Skin of body (tissue), 2 donors: ENCODE results near the gene BMP7. TPM values are rescaled to one million over a fixed set of nuclear protein-coding genes. Genes with fewer than 3 reads are reported as not detected.
A peak's percentile ranks its signal among the peaks of the same experiment; 100 is the strongest.

Source experiments
- DNase-seq: peaks from one replicate; lab custom pipeline; 2025; lab: John Stamatoyannopoulos, UW
- total RNA-seq: library from RNA; depleted of rRNA; stranded (reverse); fragments of >200 nt; gene quantifications from one replicate; pipeline ENCODE4 v1.2.3, GENCODE V29; 2014

Gene BMP7
- total RNA-seq, 1 donor from 2014 or later, result 15.0 TPM

DNA sequence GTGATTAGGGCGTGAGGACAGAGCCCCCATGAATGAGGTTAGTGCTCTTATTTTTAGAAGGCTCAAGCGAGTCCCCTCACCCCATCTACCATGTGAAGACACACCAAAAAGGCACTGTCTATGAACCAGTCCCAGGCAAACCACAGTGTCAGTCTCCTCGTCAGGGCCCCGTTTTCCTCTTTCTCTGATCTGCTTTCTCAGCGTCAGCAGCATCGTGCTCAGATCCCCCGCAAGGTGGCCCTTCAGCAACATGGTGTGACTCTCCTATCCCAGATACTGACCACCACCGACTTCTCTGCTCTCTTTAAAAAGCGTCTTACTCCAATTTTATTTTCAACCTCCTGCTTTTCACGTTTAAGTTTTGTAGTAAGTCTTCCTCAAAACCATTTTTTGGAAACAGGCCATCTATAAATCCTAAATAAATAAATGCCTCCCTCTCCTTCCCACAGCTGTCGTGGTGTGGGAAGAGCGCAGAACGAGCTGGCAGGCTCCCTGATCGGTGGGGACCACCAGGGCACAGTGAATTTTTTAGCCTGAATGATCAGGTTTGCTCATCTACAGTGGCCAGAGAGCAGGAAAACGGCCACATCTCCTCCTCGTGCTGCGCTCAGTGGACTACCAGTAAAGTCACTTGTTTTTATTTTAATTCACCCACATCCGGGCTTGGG, 113.1 kb downstream of the BMP7 start:
- no peak for DNase-seq

DNA sequence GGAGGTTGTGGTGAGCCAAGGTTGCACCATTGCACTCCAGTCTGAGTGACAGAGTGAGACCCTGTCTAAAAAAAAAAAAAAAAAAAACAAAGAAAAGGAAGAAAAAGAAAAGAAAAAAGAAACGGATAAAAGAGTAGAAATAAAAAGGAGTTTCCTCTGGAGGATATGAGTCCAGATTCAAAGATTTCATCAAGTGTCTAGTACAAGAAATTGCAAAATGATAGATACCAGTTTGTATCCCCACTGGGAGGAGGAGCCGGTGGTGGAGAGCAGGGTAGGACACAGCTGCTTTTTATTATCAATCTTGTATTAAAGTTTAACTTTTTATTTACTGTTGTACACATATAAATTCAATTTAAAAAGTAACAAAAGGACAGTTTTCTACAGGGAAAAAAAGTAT, 113.9 kb downstream of the BMP7 start:
- peak; percentile 14 for DNase-seq

DNA sequence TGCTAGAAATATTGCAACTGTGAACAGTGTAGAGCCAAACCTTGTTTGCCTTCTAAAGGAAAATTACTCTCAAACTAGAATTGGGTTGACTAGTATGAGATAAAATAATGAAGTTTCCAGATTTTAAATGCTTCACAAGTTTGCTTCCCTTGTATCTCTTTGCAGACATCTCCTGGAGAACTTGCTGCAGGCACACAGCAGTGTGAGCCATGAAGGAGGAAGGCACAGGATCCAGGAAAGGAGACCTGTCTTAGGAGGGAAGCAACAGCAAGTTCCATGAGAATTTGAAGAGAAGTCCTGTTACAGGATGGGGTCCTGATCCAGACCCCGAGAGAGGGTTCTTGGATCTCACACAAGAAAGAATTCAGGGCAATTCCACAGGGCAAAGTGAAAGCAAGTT, 115.9 kb downstream of the BMP7 start:
- DNase-seq, result no peak

DNA sequence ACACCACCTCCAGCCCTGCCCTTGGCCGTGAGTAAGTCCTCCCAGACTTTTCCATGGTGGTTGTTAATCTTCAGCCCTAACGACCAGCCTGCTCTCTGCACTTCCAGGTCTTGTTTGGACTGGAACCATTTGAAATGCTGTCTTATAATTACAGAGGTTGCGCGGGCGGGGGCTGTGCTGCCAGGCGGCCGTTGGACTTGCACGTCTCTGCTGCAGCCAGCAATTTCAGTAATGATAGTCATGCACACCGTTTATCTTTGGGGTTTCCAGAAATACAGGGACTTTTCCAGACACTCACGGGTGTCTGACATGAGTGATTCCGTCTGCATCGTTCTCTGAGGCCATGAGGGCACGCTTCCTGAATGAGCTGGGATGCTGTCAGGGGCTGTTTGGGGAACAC, 118.2 kb downstream of the BMP7 start:
- no peak for DNase-seq

DNA sequence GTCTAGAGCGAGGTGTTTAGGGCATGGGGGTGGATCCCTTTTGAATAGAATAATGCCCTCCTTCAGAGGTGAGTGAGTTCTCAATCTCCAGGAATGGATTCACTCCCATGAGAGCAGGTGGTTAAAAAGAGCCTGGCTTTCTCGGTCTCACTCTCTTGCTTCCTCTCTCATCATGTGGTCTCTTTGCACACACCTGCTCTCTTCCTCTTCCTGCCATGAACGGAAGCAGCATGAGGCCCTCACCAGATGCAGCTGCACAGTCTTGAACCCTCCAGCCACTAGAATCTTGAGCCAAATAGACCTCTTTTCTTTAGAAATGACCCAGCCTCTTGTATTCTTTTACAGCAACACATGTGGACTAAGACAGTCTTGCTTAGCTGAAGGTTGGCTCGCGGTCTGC, 119.3 kb downstream of the BMP7 start:
- no peak for DNase-seq

DNA sequence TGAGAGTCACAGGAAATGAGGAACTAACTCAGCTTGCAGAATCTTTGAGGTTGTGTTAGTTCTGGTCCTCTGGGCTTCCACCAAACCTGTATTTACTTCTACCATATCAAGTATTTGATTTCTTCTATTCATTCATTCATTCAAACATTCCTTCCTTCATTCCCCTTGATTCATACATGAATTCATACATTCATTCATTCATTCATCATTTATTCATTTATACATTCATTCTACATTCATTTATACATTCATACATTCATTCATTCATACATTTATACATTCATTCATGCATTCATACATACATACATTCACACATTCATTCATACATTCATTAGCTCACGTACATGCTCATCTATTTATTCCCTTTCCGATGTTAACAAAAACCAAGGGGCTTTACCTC, 120.3 kb downstream of the BMP7 start:
- DNase-seq, result no peak

DNA sequence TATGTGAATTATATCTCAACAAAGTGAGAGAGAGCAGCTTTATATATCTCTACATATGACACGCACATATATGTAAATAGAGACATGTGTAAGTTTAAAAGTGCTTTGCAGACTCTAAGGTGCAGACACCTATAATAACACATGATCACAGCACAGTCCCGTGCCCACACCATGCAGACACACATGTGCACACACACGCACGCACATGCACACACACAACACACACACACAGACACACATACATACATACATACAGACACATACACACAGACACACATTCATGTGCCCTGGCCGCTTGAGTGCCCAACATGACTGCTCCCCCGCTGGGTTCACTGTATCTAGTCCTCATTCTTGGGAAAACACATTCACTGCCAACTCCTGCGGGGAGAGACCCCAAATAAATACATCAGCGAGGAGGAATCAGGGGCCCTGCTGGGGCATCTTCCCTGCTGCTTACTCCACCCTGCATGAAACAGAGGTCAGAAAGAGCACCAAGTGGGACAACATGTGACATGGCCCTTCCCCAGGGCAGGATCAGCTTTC, 121.3 kb downstream of the BMP7 start:
- no peak for DNase-seq

DNA sequence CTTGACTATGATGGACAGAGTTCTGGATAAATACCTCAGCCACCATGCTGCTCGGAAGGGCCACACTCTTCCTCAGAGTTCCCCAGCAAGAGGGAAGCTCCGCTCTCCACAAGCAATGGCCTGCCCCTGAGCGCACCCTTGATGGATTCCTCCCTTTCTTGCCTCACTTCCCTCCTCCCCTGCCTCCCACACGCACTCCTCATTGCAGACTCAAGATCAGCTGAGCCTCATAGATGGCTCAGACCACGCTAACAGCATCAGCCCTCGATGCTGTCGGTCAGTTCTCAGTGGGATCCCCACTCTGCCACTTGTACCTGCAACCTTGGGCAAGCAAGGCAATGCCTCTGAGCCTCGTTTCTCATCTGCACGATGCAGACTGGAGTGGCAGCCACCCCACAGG, 123.3 kb downstream of the BMP7 start:
- DNase-seq, result no peak

DNA sequence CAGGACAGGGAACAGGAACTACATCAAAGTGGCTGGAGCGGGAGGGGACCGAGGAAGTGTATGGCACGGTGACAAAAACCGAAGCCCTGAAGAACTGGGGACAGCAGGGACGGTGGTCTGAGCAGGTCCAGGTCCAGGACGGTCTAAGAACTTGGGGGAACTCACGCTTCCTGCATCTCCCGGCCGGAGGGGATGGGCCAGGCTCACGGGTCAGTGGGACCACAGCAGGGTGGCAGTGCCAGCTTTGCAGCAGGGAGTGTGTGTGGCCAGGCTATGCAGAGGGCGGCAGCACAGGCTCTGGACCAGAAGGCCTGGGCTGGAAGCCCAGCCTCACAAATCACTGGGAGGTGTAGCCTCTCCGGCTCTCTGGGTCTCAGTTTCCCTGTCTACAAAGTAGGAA, 123.8 kb downstream of the BMP7 start:
- no peak for DNase-seq

DNA sequence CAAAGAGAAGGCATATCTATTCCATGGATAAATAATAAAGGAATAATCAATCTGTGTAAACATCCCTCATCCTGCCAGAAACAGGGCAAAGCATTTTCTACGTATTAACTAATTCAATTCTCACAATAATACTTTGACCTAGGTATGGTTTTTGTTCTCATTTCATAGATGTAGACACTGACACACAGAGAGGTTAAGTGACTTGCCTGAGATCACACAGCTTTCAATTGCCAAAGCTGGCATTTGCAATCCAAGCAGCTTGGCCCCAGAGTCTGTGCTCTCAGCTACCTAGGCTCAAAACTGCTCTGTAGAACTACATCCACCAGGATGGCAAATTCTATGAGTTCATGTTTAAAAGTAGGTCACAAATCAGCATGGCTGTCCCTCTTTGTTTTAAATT, 124.9 kb downstream of the BMP7 start:
- DNase-seq, result no peak

DNA sequence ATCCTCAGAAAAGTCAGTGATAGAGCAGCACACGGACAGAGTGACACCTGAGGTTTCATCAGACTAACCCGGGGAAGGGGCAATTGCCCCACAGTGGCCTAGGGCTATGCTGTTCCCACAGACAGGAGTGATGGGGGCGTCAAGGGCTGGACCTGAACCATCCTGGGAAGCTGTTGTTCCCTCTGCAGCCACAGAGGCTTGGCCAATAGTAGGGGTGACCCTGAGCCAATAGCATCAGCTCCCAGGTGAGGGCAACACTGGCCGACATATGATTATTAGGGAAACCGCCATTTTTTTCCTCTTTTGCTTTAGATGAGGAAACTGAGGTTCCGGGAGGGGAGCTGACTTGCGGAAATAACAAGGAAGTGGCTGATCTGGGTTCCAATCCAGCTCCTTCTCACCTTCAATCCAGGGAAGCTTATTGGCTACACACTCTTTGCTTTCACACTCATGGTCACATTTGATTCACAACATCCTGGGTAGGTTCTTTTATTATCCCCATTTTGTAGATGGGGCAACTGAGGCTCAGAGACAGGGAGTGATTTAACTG, 126.0 kb downstream of the BMP7 start:
- no peak for DNase-seq

DNA sequence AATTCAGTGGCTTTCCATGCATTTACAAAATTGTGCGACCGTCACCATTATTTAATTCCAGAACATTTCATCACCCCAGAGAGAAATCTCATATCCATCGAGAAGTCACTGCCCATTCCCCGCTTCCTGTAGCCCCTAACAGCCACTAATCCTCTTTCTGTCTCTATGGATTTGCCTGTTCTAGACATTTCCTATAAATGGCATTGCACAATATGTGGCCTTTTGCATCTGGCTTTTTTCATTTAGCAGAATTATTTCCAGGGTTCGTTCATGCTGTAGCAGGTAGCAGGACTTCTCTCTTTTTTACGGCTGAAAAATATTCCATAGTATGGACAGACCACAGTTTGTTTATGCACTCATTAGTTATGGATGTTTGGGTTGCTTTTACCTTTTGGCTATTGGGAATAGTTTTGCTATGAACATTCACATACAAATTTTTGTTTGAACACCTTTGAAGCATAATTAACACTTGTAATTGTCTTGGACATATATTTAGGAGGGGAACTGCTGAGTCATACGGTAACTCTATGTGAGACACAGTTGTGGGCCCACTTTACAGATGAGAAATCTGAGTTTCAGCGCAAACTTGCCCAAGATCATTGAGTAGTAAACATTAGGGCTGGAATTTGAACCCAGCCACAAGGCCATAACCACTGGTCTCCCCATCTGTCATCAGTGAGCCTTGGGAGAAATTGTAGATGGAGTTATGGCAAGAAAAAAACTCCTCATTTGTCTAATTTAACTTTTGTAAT, 126.9 kb downstream of the BMP7 start:
- no peak for DNase-seq

DNA sequence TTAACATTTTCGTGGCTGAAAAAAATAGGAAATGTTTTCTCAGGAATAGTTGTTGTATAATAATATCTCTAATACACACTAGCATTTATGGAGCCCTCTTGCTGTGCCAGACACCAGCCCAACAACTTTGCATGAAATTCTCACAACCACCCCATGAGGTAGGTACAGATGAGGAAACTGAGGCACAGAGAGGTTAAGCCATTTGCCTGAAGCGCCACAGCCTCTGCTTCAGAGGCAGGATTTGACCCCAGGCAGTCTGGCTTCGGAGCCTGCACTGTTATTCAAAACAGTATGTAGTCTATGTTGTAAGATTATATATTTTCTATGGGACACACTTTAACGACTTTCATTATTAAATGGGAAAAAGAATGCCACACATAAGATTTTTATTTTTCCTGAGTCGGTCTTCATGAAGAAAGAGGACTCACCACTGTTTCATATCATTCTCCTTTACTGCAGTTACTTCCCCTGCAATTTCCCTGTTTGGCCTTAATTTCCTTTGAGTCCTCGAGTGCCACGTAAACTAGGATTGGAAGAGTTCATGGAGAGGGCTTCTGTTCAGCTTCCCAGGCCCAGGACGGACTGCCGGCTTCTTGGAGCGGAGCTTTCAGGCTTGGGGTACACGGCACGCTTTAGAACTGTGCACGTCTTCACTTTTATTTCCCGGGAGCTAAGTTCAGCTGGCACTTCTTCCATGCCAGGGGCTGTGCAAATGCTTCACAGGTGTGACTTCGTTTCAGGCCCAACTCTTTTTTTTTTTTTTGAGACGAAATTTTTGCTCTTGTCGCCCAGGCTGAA, 128.0 kb downstream of the BMP7 start:
- DNase-seq, result no peak

DNA sequence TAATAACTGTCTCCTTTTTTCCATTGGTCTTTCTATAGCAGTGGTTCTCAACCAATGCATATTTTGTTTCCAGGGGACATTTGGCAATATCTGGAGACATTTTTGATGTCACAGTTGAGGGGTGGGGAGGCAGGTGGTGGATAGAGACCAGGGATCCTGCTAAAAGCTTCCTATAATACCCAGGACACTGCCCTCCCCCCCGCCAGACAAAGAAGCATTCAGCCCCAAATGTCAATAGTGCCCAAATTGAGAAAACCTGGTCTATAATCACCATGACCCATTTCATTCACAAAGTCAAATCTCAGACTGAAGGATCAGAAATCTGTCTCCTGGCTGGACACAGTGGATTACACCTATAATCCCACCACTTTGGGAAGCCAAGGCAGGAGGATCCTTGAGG, 128.8 kb downstream of the BMP7 start:
- DNase-seq, result no peak

DNA sequence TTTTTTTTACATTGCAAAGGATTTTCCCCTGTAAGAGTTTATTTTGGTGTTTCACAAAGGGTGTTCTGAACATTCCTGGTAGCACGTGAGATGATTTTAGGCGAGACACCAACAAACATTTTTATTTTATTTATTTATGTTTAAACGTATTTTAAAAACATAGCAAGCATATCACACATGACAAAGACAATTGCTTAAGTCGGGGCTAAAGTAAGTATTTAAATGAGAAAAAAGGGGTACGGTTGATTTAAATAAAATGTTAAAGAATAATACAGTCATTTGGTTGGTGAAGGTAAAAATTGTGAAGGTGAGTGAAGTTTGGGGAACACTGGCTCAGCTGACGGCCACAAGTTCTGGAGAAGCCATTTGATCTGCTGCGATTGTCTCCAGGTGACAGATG, 129.7 kb downstream of the BMP7 start:
- DNase-seq, result no peak

DNA sequence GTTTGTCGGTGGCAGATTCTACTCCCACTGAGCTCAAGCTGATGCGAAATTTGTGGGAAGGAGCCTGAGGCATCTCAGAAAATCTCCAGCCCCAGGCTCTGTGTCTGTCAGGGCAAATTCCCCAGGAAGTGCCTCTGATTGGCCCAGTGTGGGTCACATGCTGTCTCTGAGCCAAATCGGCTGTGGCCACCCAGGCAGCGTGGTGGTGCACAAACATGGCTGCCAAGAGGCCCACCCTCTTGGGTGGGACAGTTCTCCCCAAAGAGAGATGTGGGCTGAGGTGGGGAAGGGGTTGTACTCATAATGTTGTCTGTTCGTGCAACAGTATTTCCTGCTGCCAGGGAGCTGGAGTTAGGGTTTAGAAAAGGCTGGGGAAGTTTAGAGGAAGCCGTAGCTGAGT, 130.6 kb downstream of the BMP7 start:
- no peak for DNase-seq

DNA sequence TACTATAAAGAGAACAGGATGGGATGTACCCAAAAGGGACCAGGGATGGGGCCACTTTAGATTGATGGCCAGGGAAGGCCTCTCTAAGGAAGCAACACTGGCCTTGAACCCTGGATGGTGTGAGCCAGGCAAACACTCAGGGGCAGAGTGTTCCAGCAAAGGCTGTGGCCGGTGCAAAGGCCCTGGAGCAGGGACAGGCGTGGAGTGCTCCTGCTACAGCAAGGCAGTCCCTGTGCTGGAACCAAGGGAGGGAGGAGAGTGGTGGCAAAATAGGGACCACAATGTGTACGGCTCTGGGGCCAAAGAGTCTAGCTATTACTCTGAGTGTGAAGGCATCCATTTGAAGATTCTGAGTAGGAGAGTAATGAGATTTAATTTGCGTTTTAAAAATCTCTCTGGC, 131.6 kb downstream of the BMP7 start:
- DNase-seq, result no peak

DNA sequence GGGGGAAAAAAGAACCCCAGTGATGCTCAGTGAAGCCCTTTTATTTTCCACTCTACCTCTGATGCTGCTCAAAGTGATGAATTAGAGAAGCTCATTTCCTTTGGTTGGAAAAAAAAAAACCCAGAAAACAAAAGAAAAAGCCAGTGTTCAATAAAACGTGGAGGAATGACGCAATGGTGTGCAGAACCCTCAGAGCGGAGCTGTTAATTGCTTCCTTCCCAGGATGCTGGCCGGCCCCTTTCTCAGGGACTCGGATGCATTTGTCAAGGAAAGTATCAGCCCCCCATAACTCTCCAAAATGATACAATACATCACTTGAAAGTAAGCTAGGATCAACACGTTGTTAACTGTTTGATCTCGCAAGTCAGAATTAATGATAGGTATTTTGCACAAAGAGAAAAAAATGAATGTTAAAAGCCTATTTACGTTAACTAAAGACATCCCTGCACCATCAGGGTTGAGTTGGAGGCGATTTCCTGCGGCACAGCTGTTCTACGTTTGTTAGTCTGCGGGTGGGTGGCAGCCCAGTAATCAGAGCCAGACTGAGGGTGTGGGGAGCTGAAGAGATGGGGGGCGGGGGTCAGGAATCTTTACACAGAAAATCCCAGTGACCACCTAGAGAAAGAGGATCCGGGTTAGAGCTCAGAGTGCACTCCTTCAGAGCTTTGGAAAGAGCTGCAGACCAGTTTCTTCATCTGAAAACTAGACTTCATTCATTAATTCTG, 132.4 kb downstream of the BMP7 start:
- peak; percentile 77 for DNase-seq

DNA sequence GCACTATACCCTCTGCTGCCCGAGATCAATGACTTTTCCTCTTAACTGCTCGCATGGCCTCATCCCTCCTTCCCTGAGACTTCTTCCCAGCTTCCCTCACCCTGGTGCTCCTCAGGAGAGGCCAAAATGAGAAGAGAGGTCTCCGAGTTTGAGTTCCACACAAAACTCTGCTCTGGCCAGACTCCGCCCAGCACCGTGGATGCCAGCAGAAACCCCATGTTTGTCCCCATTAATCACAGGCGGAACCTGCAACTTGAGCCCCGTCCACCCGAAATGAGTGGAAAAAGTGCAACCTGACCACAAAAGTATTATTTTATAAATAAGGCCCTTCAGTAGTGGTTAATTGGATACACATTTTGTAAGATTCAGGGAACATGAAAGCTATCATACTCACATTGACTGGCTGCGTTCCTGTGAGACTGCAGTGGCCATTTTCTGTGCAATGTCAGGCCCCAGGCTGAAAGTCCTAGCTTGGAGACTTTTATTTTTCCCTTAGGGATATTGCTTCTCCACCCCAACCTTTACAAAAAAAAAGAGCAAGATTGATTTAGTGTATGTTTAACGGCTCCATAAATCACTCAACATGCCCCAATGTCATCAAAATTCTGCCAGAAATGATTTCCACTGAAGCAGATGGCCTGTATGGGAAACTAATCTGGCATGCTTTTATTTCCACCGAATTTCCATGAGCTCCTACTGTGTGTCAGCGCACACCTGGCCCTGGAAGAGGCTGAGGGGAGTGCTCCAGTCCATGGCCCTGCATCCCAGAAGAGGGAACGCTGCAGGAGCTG, 134.6 kb downstream of the BMP7 start:
- no peak for DNase-seq

DNA sequence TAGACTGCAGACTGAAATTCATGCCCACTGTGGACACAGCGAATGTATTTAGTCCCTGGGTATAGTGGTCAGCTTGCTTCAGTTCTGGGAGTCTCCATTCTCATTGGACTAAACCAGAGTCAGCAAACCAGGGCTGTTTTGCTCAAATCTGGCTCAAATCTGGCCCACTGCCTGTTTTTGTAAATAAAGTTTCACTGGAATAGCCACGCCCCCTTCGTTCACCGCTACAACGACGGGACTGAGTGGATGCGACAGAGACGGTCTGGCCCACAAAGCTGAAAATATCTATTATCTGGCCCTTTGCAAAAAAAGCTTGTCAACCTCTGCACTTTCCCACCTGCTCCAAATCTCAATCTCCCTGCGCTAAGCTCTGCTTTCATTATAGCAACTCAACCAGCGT, 135.4 kb downstream of the BMP7 start:
- no peak for DNase-seq
